Measurements from ENCODE around the gene ETV4. TPM values are rescaled to one million over a fixed set of nuclear protein-coding genes. Genes with fewer than 3 reads are reported as not detected.

Gene ETV4
- polyA plus RNA-seq, 1 of the 3 experiments (the other 2 are of a cell fraction) = 33.2 TPM

- TF ChIP-seq REST (IDR thresholded peaks at IDR 0.05; ENCODE audit: low read depth, low read length) = no peak
- no peak for TF ChIP-seq TAF1 (IDR thresholded peaks at IDR 0.05; ENCODE audit: borderline replicate concordance, low read depth, low read length)
Observed at GRCh38 chr17:43526886-43527648, 19.1 kb downstream of the ETV4 start (continued).

GRCh38 chr17:43524945-43525575 lies 21.1 kb downstream of the ETV4 start:
- no peaks in the 10 kb centered on the region for H3K27me3 ChIP-seq (ENCODE audit: insufficient read depth)
- TF ChIP-seq USF1 (IDR thresholded peaks at IDR 0.05; ENCODE audit: borderline replicate concordance, low read depth) = no peak
- TF ChIP-seq IRF3 (IDR thresholded peaks at IDR 0.05; ENCODE audit: low read depth, low read length) = no peak
- no peak for TF ChIP-seq CTCF (IDR thresholded peaks at IDR 0.05)
- TF ChIP-seq MEF2A (IDR thresholded peaks at IDR 0.05; ENCODE audit: borderline replicate concordance, low read depth) = no peak
- TF ChIP-seq PBX3 (IDR thresholded peaks at IDR 0.05) = no peak
- TF ChIP-seq RCOR1 (IDR thresholded peaks at IDR 0.05; ENCODE audit: low read length) = no peak
- no peak for TF ChIP-seq EP300 (IDR thresholded peaks at IDR 0.05; ENCODE audit: borderline replicate concordance in 1 of 2, low read depth in 1 of 2, low read length in 1 of 2)
- no peak for TF ChIP-seq MXI1 (IDR thresholded peaks at IDR 0.05; ENCODE audit: low read depth, low read length)
- no peak for TF ChIP-seq RAD21 (IDR thresholded peaks at IDR 0.05; ENCODE audit: low read length)
- TF ChIP-seq YY1 (IDR thresholded peaks at IDR 0.05; ENCODE audit: low read depth) = no peak
- TF ChIP-seq SIN3A (IDR thresholded peaks at IDR 0.05; ENCODE audit: borderline replicate concordance, low read depth, low read length) = no peak
- no peak for TF ChIP-seq TEAD4 (IDR thresholded peaks at IDR 0.05; ENCODE audit: borderline replicate concordance, insufficient read depth)
- TF ChIP-seq CHD2 (IDR thresholded peaks at IDR 0.05; ENCODE audit: low read length, partially characterized antibody) = no peak
- TF ChIP-seq POLR2AphosphoS5 (IDR thresholded peaks at IDR 0.05; ENCODE audit: low read depth, low read length) = no peak
- TF ChIP-seq TCF12 (IDR thresholded peaks at IDR 0.05) = no peak
- TF ChIP-seq EZH2phosphoT487 (IDR thresholded peaks at IDR 0.05; ENCODE audit: borderline replicate concordance, low read depth) = no peak
- no peak for TF ChIP-seq ELF1 (IDR thresholded peaks at IDR 0.05)
- H3K9me2 ChIP-seq = no peaks in the 10 kb centered on the region
- DNase-seq = no peak
- ChIA-PET CTCF (interaction anchor here (1.0 to 2.0 kb wide), 5 partner anchors 8 to 149 kb away, joined by 3 to 13 read pairs (median 7); partner anchors contain the start of gene DHX8), POLR2A (interaction anchor here (1.7 kb wide), 1 partner anchor 21 kb away, joined by 4 read pairs; the partner anchor contains the start of gene ETV4)
- no peaks in the 10 kb centered on the region for H3K9me3 ChIP-seq
- no peak overlapping the region for H3K4me3 ChIP-seq (ENCODE audit: low read depth in 2 of 2, low read length in 1 of 2)
- H4K20me1 ChIP-seq (ENCODE audit: insufficient read depth) = no peaks in the 10 kb centered on the region
- peaks cover 53 to 63% of the 10 kb centered on the region in 2 experiments for H3K36me3 ChIP-seq (replicated peaks in 1 of 2; ENCODE audit: control insufficient read depth in 1 of 2, insufficient read depth in 2 of 2, low read length in 1 of 2)
- no peak overlapping the region for H3K9ac ChIP-seq
- no peak overlapping the region for H3K4me2 ChIP-seq
- peaks cover 12% of the 10 kb centered on the region; the same call in 1 of the 2 replicates for H3K79me2 ChIP-seq (ENCODE audit: insufficient read depth)
- 89% methylated on average over 8 of the region's 8 CpGs for WGBS (ENCODE audit: low lambda C conversion rate)
- peak overlapping the region in 1 of 2 experiments; percentile 43; a peak in 1 of 4 replicates for H3K27ac ChIP-seq (ENCODE audit: low read depth in 2 of 2, low read length in 1 of 2)
- H3K4me1 ChIP-seq (ENCODE audit: control insufficient read depth in 1 of 2, insufficient read depth in 2 of 2, low read depth in 1 of 2, low read length in 1 of 2) = peaks cover 14 to 18% of the 10 kb centered on the region in 2 experiments; a peak in 2 of 4 replicates
- H2AFZ ChIP-seq (ENCODE audit: low read depth) = no peak overlapping the region
- H3F3A ChIP-seq (replicated peaks; ENCODE audit: insufficient read depth) = peaks cover 6% of the 10 kb centered on the region
